Chondrocyte (in vitro differentiated cells): ENCODE data around the gene BOC. TPM values are rescaled to one million over a fixed set of nuclear protein-coding genes. Genes with fewer than 3 reads are reported as not detected.

ENCODE experiments used
- DNase-seq: peaks from one replicate; pipeline ENCODE4 v3.0.0; 2021; ENCODE audit warnings: mixed read lengths, low spot score
- H3K27ac Mint-ChIP-seq: one replicate; pipeline ENCODE4 v1.8.0; 2021; ENCODE audit warnings: mild to moderate bottlenecking, moderate library complexity, mixed read lengths; ENCODE audit not compliant: unreplicated experiment
- H3K27me3 Mint-ChIP-seq: 2 replicates; pipeline ENCODE4 v1.8.0; 2021; ENCODE audit warnings: low read depth, mixed read lengths
- H3K36me3 Mint-ChIP-seq: 2 replicates; pipeline ENCODE4 v1.8.0; 2021; ENCODE audit warnings: low read depth, mixed read lengths
- H3K4me1 Mint-ChIP-seq: 2 replicates; pipeline ENCODE4 v1.8.0; 2021; ENCODE audit warnings: low read depth, mild to moderate bottlenecking, mixed read lengths
- H3K4me3 Mint-ChIP-seq: one replicate; pipeline ENCODE4 v1.8.0; 2021; ENCODE audit warnings: mild to moderate bottlenecking, moderate library complexity, mixed read lengths; ENCODE audit not compliant: unreplicated experiment
- H3K9me3 Mint-ChIP-seq: 2 replicates; pipeline ENCODE4 v1.8.0; 2021; ENCODE audit warnings: low read depth, mixed read lengths
- total RNA-seq: library from RNA; stranded (reverse); gene quantifications from 3 replicates; pipeline ENCODE4 v1.2.1, GENCODE V29; 2021
- TF ChIP-seq, protein P1 (sequence below): fragments of 200-600 bp; sonication (generic); IDR thresholded peaks from 2 replicates; pipeline ENCODE4 v1.5.0; 2021; ENCODE audit warnings: antibody characterized with exemption, mild to moderate bottlenecking, moderate library complexity

BOC gene
- total RNA-seq, 1 donor from 2014 or later: 7.3 TPM

DNA sequence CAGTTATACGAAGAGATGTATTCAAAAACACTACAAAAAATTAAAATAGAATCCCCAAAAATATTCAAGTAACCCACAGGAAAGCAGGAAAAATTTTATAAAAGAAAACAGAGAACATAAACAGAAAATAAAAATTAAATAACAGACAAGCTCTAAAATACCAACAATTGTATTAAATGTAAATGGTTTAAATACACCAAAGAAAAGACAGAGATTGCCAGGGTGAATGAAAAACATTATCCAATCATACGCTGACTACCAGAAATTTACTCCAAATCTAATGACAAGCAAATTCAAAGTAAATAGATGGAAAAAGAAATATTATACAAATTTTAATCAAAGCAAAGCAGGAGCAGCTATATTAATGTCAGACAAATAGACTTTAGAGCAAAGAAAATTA, 103.6 kb downstream of the BOC start:
- no peak overlapping the region for H3K4me3 Mint-ChIP-seq
- peaks cover 35% of the 10 kb centered on the region for H3K9me3 Mint-ChIP-seq
- no peak for DNase-seq
- no peaks in the 10 kb centered on the region for H3K4me1 Mint-ChIP-seq
- peaks cover 34% of the 10 kb centered on the region for H3K36me3 Mint-ChIP-seq
- no peak overlapping the region for H3K27ac Mint-ChIP-seq
- no peaks in the 10 kb centered on the region for H3K27me3 Mint-ChIP-seq
- TF ChIP-seq, protein P1, sequence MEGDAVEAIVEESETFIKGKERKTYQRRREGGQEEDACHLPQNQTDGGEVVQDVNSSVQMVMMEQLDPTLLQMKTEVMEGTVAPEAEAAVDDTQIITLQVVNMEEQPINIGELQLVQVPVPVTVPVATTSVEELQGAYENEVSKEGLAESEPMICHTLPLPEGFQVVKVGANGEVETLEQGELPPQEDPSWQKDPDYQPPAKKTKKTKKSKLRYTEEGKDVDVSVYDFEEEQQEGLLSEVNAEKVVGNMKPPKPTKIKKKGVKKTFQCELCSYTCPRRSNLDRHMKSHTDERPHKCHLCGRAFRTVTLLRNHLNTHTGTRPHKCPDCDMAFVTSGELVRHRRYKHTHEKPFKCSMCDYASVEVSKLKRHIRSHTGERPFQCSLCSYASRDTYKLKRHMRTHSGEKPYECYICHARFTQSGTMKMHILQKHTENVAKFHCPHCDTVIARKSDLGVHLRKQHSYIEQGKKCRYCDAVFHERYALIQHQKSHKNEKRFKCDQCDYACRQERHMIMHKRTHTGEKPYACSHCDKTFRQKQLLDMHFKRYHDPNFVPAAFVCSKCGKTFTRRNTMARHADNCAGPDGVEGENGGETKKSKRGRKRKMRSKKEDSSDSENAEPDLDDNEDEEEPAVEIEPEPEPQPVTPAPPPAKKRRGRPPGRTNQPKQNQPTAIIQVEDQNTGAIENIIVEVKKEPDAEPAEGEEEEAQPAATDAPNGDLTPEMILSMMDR: no peak

DNA sequence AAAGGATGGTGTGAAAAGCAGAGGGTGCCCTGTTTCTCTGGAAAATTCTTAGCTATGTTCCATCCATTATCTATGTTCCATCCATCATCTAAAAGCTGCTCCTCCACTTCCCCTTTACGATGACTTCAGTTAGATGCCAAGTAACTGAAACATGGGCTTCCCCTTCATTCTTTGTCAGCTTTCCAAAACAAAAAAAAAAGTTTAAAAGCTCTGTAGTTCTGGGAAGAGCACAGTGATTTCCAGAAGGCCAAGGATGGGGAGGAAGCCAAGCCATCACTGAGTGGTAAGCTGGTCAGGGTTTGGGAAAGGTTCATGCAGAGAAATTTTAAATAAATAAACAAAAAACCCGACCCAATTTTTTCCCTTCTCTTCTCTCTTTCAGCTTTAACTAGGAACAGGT, 118.4 kb downstream of the BOC start:
- TF ChIP-seq, protein P1: no peak
- Mint-ChIP-seq H3K27ac (no peak overlapping the region), H3K36me3 (peaks cover 18% of the 10 kb centered on the region), H3K9me3 (no peaks in the 10 kb centered on the region), H3K27me3 (no peaks in the 10 kb centered on the region), H3K4me3 (no peak overlapping the region), H3K4me1 (no peaks in the 10 kb centered on the region)
- no peak for DNase-seq

DNA sequence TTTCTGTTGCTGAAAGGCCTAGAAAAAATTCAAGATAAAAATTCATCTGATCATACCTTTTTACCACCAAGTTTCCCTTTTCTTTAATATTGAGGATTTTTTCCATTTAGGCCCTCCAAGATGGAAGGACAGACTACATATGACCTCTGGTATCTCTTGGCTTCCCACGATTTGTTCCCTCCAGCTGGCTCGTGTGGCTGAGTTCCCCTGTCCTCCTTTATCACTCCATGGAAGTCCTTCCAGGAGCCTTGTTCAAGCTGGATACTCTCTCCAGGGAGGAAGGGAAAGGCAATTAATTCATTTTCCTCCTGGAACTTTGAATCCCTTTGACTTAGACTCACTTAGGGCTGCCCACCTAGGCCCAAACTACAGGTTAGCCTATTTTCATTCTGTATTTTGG, 119.4 kb downstream of the BOC start:
- Mint-ChIP-seq H3K27ac (no peak overlapping the region), H3K27me3 (no peaks in the 10 kb centered on the region), H3K9me3 (no peaks in the 10 kb centered on the region), H3K36me3 (peaks cover 17% of the 10 kb centered on the region), H3K4me1 (no peaks in the 10 kb centered on the region), H3K4me3 (no peak overlapping the region)
- DNase-seq: no peak
- TF ChIP-seq, protein P1: no peak

DNA sequence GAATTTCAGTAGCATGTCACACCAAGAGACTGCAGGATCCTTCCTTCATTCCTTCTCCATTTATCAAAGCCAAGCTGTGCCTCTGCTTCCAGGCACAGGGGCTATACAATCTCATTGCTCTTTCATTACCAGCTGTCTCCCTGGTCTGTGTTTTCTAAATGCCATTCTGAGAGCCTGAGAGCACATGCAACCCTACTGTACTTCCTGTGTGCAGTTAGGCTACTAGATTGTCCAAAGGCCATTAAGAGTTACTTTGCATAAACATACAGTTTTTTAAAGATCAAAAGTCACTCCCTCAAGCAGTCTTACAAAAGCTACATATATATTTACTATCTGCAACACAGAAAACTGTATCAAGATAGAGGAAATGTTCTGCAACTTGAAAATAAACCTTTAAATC, 119.8 kb downstream of the BOC start:
- H3K36me3 Mint-ChIP-seq: peaks cover 13% of the 10 kb centered on the region
- H3K9me3 Mint-ChIP-seq: no peaks in the 10 kb centered on the region
- H3K4me1 Mint-ChIP-seq: no peaks in the 10 kb centered on the region
- TF ChIP-seq, protein P1: no peak
- no peaks in the 10 kb centered on the region for H3K27me3 Mint-ChIP-seq
- H3K4me3 Mint-ChIP-seq: no peak overlapping the region
- H3K27ac Mint-ChIP-seq: no peak overlapping the region
- no peak for DNase-seq

Other genes starting within 250 kb of the BOC start
- not detected in 3 replicates for gene CD200R1, start 236.5 kb upstream of the BOC start, total RNA-seq
- 14.3 to 15.2 TPM (median 14.4 TPM) in 3 replicates for gene GTPBP8, start 220.6 kb upstream of the BOC start, total RNA-seq
- 3.5 to 12.0 TPM (median 5.7 TPM) in 3 replicates for gene CFAP44, start 229.9 kb downstream of the BOC start, total RNA-seq